K562 (cell line): ENCODE measurements around the gene DYNLT4. TPM values are rescaled to one million over a fixed set of nuclear protein-coding genes. Genes with fewer than 3 reads are reported as not detected.
"Not testable (repeated sequence)": the region's sequence is repeated elsewhere in the genome, so short reads cannot be mapped to it uniquely, and the experiment has no call there.

Experiments
- ATAC-seq: fragments of 200-7000 bp; cut with Tn5 transposase; 3 replicates; pipeline ENCODE4 v1.9.1; 2020; ENCODE audit warnings: moderate library complexity
- BruUV-seq: library from RNA; stranded (reverse); fragments of 400-500 nt; replicated peaks from 2 replicates; lab custom pipeline; 2021; lab: Mats Ljungman, UMichigan
- CTCF ChIA-PET: fragments of 300-600 bp; formaldehyde crosslinking; extraction: SDS; loops from one replicate; lab custom pipeline; 2021; ENCODE audit warnings: low intra/inter-chr PET ratio; lab: Yijun Ruan, JAX
- POLR2A ChIA-PET: fragments of 300-600, 350-650 bp; sonication (Branson Sonifier 250); formaldehyde crosslinking; extraction: SDS; loops from one replicate; lab custom pipeline; 2021; ENCODE audit warnings: antibody characterized with exemption, inconsistent platforms; lab: Yijun Ruan, JAX
- DNase-seq, 4 experiments: peaks; one replicate each; pipeline versions ENCODE4 v3.0.0 to v3.0.0-alpha.2; 2011 to 2018; ENCODE audit warnings: low spot score in 3 of 4, mixed read lengths in 3 of 4; ENCODE audit errors: extremely low read depth in 1 of 4
- FAIRE-seq: peaks from 2 replicates; lab custom pipeline; 2011; peaks lifted over from hg19 to GRCh38; lab: Jason Lieb, UNC
- H2AFZ ChIP-seq: 2 replicates; pipeline ENCODE4 v1.6.0; 2011; ENCODE audit warnings: low read depth, low read length, control low read depth, inconsistent platforms
- H3K27ac ChIP-seq: fragments of 200-600 bp; 3 replicates; pipeline ENCODE4 v1.8.0; 2011; ENCODE audit warnings: low read depth, mild to moderate bottlenecking, control low read depth, inconsistent platforms, low read length, moderate library complexity, mixed read lengths; ENCODE audit errors: extremely low read depth
- H3K27me3 ChIP-seq, 2 experiments: fragments of 300-600 bp in 1 of 2; 2 replicates in 1 of 2; 3 replicates in 1 of 2; pipeline versions ENCODE4 v1.6.0 to v1.8.0; 2011; ENCODE audit warnings: inconsistent platforms in 2 of 2, low read length in 2 of 2, mild to moderate bottlenecking in 1 of 2, mixed read lengths in 1 of 2, moderate library complexity in 1 of 2; ENCODE audit not compliant: control insufficient read depth in 2 of 2, insufficient read depth in 2 of 2
- H3K36me3 ChIP-seq: fragments of 300-600 bp; 3 replicates; pipeline ENCODE4 v1.8.0; 2011; ENCODE audit warnings: mild to moderate bottlenecking, low read length, inconsistent platforms; ENCODE audit not compliant: control insufficient read depth, insufficient read depth
- H3K4me1 ChIP-seq, 2 experiments: fragments of 200-600 bp in 1 of 2; replicated peaks in 1 of 2; 2 replicates in 1 of 2; 3 replicates in 1 of 2; pipeline versions ENCODE4 v1.5.1 to v1.8.0; 2011; ENCODE audit warnings: inconsistent platforms in 2 of 2, low read length in 2 of 2, mild to moderate bottlenecking in 1 of 2, mixed read lengths in 1 of 2, moderate library complexity in 1 of 2; ENCODE audit not compliant: control insufficient read depth in 2 of 2, insufficient read depth in 2 of 2
- H3K4me2 ChIP-seq: 2 replicates; pipeline ENCODE4 v1.6.1; 2011; ENCODE audit warnings: low read length, control low read depth, inconsistent platforms, mixed read lengths; ENCODE audit not compliant: insufficient read depth
- H3K4me3 ChIP-seq: fragments of 200-600 bp; sonication (generic), shearing (Covaris generic); 2 replicates; pipeline ENCODE4 v1.5.1; 2016; ENCODE audit warnings: control low read depth, inconsistent platforms
- H3K79me2 ChIP-seq: fragments of 200-600 bp; 3 replicates; pipeline ENCODE4 v1.8.0; 2011; ENCODE audit warnings: low read length, inconsistent platforms; ENCODE audit not compliant: control insufficient read depth, insufficient read depth
- H3K9ac ChIP-seq, 2 experiments: 2 replicates each; pipeline versions ENCODE4 v1.6.0 to v1.6.1; 2011; ENCODE audit warnings: low read depth in 2 of 2, low read length in 2 of 2, control low read depth in 1 of 2, inconsistent platforms in 1 of 2, mild to moderate bottlenecking in 1 of 2, mixed read lengths in 1 of 2; ENCODE audit not compliant: insufficient read depth in 1 of 2
- H3K9me1 ChIP-seq: one replicate; pipeline ENCODE4 v1.6.0; 2011; ENCODE audit warnings: inconsistent platforms, mild to moderate bottlenecking, low read length, moderate library complexity; ENCODE audit not compliant: control insufficient read depth, insufficient read depth
- H3K9me3 ChIP-seq: replicated peaks from 2 replicates; pipeline ENCODE4 v1.5.1; 2011; ENCODE audit warnings: low read depth, low read length, inconsistent platforms; ENCODE audit not compliant: control insufficient read depth, insufficient read depth
- H4K20me1 ChIP-seq: replicated peaks from 2 replicates; pipeline ENCODE4 v1.6.1; 2011; ENCODE audit warnings: low read length, inconsistent platforms, mixed read lengths; ENCODE audit not compliant: control insufficient read depth, insufficient read depth
- CEBPB ChIP-seq: fragments of 450-650 bp; IDR thresholded peaks from 2 replicates; pipeline ENCODE4 v1.6.1; 2016; ENCODE audit warnings: missing genetic modification characterization, missing compliant biosample characterization
- TRIM24 ChIP-seq, 2 experiments: fragments of 450-650 bp; IDR thresholded peaks; 2 replicates each; pipeline ENCODE4 v1.6.1; 2016
- ZNF121 ChIP-seq: sonication (generic); formaldehyde crosslinking; conservative IDR thresholded peaks from 2 replicates; pipeline ENCODE4 v1.8.0; 2022; ENCODE audit warnings: missing genetic modification reagents
- WGBS: fragments of 100-300 bp; shearing (Covaris generic); methylation state at CpG from one replicate; pipeline ENCODE4 v1.1.6; 2016; ENCODE audit warnings: low coverage, mixed read lengths; ENCODE audit not compliant: insufficient coverage; ENCODE audit errors: missing lambda C conversion rate; 5-methylcytosine and 5-hydroxymethylcytosine counted together
- in situ Hi-C: fragments of 300-500 bp; cut with MboI; formaldehyde crosslinking; loops from 4 replicates; pipeline ENCODE4 v1.15.0; 2018; ENCODE audit warnings: inconsistent platforms, mixed read lengths
- intact Hi-C: fragments of 100-400 bp; cut with micrococcal nuclease; formaldehyde crosslinking; loops from 2 replicates; pipeline ENCODE4 v1.14.2; 2022
- polyA plus RNA-seq, 8 experiments: library from polyadenylated mRNA; depleted of rRNA in 4 of 8; stranded (reverse) in 5 of 8; unstranded in 3 of 8; fragments of >200 nt; fragmentation: Nextera tagmentation in 2 of 8; fragmentation: Illumina TruSeq in 1 of 8; extraction: Ambion mirVana in 2 of 8; extraction: Trizol in 1 of 8; gene quantifications; 2 replicates each; pipeline versions ENCODE4 v1.2.1 to v1.2.3, GENCODE V29; 2011 to 2014; ENCODE audit warnings: inconsistent platforms in 1 of 8, missing spikeins in 1 of 8
- total RNA-seq, 7 experiments: library from RNA; depleted of rRNA in 6 of 7; stranded (reverse); fragments of >200 nt in 6 of 7; fragmentation: Illumina TruSeq in 2 of 7; extraction: Trizol in 2 of 7; gene quantifications; 2 replicates each; pipeline versions ENCODE4 v1.2.1 to v1.2.3, GENCODE V29; 2011 to 2021; ENCODE audit warnings: low replicate concordance in 1 of 7
- TF ChIP-seq, protein P1 (sequence below), 2 experiments: fragments of 250-450 bp in 1 of 2; fragments of 450-650 bp in 1 of 2; sonication (Bioruptor Pico) in 1 of 2; IDR thresholded peaks; 2 replicates each; pipeline versions ENCODE4 v1.6.1 to v1.8.0; 2016 to 2021; ENCODE audit warnings: mild to moderate bottlenecking in 2 of 2, moderate library complexity in 2 of 2, missing compliant biosample characterization in 1 of 2, missing genetic modification characterization in 1 of 2
- TF ChIP-seq, protein P2 (sequence below): fragments of 250-450 bp; sonication (Bioruptor Pico); IDR thresholded peaks from 2 replicates; pipeline ENCODE4 v1.8.0; 2022; ENCODE audit warnings: moderate library complexity, mild to moderate bottlenecking, inconsistent platforms
- TF ChIP-seq, protein P3 (sequence below): sonication (generic); formaldehyde crosslinking; IDR thresholded peaks from 2 replicates; pipeline ENCODE4 v1.8.0; 2022; ENCODE audit warnings: mild to moderate bottlenecking, low read depth, missing genetic modification reagents
- TF ChIP-seq, protein P4 (sequence below): sonication (generic); formaldehyde crosslinking; IDR thresholded peaks from 2 replicates; pipeline ENCODE4 v1.8.1; 2023; ENCODE audit warnings: mild to moderate bottlenecking, missing genetic modification reagents

DYNLT4 gene
- total and polyA plus RNA-seq, 9 of the 15 experiments (the other 6 are each of a cell fraction or from before 2014, with no cell fraction given): 0.29 to 0.73 TPM; not detected in 7

DNA sequence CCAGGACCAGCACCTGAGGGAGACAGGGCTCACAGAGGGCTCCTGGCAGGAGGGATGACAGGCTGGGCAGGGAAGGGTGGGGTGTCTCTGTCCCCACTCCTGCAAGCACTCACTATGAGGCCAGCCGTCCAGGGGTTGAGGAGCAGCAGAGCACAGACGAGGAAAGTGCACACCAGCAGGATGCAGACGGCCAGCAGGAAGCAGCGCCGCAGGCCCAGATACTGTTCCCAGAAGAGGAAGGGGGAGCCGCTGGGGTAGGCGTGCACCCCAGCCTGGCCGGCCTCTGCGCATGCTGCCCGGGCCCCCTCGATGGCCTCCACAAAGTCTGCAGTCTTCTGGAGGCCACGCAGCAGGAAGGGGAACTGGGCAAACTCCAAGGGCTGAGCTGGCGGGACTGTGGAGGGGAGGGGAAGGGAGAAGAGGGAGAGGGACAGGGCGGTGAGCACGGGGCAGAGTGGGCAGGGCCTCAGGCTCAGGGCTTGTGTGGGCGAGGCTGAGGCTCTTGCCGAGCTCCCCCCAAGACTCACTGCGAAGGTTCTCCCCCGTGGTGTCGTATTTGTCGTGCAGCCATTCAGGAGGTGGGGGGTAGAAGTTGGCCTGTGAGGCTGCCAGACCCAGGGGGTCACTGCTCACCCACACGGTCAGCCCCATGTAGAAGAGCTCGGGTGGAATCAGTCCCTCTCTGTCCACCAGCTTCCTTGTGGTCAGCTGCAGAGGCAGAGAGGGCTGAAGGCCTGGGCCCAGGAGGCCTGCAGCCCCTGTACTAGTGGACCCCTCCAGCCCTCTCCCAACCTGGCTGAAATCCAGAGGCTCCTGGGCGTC, 19.4 kb upstream of the DYNLT4 start (continued):
- TF ChIP-seq, protein P1, sequence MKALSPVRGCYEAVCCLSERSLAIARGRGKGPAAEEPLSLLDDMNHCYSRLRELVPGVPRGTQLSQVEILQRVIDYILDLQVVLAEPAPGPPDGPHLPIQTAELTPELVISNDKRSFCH (CRISPR knock-in tag; IDR thresholded peaks at IDR 0.05): no peak
- TF ChIP-seq, protein P1 (tag; IDR thresholded peaks at IDR 0.05): no peak
- TF ChIP-seq, protein P2, sequence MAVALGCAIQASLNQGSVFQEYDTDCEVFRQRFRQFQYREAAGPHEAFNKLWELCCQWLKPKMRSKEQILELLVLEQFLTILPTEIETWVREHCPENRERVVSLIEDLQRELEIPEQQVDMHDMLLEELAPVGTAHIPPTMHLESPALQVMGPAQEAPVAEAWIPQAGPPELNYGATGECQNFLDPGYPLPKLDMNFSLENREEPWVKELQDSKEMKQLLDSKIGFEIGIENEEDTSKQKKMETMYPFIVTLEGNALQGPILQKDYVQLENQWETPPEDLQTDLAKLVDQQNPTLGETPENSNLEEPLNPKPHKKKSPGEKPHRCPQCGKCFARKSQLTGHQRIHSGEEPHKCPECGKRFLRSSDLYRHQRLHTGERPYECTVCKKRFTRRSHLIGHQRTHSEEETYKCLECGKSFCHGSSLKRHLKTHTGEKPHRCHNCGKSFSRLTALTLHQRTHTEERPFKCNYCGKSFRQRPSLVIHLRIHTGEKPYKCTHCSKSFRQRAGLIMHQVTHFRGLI: no peak
- TF ChIP-seq TRIM24 (IDR thresholded peaks at IDR 0.05): no peak
- TF ChIP-seq, protein P3, sequence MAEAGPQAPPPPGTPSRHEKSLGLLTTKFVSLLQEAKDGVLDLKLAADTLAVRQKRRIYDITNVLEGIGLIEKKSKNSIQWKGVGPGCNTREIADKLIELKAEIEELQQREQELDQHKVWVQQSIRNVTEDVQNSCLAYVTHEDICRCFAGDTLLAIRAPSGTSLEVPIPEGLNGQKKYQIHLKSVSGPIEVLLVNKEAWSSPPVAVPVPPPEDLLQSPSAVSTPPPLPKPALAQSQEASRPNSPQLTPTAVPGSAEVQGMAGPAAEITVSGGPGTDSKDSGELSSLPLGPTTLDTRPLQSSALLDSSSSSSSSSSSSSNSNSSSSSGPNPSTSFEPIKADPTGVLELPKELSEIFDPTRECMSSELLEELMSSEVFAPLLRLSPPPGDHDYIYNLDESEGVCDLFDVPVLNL: no peak
- TF ChIP-seq, all 486 proteins: peak for 30

DNA sequence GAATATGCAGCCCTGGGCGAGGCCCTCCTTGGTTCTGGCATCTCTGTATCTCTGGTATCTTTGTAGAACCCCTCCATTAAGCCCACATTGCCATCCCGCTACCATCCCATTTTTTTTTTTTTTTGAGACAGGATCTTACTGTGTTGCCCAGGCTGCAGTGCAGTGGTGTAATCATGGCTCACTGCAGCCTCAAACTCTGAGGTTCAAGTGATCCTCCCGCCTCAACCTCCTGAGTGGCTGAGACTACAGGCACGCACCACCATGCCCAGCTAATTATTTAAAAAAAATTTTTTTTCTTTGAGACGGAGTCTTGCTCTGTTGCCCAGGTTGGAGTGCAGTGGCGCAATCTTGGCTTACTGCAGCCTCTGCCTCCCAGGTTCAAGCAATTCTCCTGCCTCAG, 17.2 kb upstream of the DYNLT4 start:
- FAIRE-seq, H3K9me3 ChIP-seq, H2AFZ ChIP-seq, H3K9me1 ChIP-seq, H3K4me3 ChIP-seq, intact Hi-C loops, H4K20me1 ChIP-seq, H3K36me3 ChIP-seq, BruUV-seq, CTCF ChIA-PET, H3K27me3 ChIP-seq, H3K4me2 ChIP-seq, H3K27ac ChIP-seq, H3K79me2 ChIP-seq, H3K9ac ChIP-seq: not testable (repeated sequence)
- H3K4me1 ChIP-seq: peaks cover 11 to 57% of the 10 kb centered on the region in 2 experiments
- POLR2A ChIA-PET: interaction anchor here (0.6 to 7.9 kb wide), 4 partner anchors 44 to 674 kb away, joined by 3 to 222 read pairs (median 4); no protein-coding TSS in a partner anchor
- 60% methylated on average over 6 of the region's 6 CpGs for WGBS
- 0 out of 2 replicates have a peak, but pooled peaks have one; percentile 27 for TF ChIP-seq CEBPB (tag)
- TF ChIP-seq ZNF121 (CRISPR knock-in tag): peak; percentile 91
- TF ChIP-seq, protein P4, sequence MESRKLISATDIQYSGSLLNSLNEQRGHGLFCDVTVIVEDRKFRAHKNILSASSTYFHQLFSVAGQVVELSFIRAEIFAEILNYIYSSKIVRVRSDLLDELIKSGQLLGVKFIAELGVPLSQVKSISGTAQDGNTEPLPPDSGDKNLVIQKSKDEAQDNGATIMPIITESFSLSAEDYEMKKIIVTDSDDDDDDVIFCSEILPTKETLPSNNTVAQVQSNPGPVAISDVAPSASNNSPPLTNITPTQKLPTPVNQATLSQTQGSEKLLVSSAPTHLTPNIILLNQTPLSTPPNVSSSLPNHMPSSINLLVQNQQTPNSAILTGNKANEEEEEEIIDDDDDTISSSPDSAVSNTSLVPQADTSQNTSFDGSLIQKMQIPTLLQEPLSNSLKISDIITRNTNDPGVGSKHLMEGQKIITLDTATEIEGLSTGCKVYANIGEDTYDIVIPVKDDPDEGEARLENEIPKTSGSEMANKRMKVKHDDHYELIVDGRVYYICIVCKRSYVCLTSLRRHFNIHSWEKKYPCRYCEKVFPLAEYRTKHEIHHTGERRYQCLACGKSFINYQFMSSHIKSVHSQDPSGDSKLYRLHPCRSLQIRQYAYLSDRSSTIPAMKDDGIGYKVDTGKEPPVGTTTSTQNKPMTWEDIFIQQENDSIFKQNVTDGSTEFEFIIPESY (CRISPR knock-in tag): 0 out of 2 replicates have a peak, but pooled peaks have one; percentile 13
- TF ChIP-seq, all 486 proteins: peak for 3; not testable (repeated sequence) for 483
- not testable (repeated sequence) for ATAC-seq, DNase-seq
- in situ Hi-C loops: loop anchor here (5.0 kb wide), 1 partner anchor 92 kb away; the partner anchor contains the start of gene RNU5D-1
